ENCODE results near the gene FRA10AC1. TPM values are rescaled to one million over a fixed set of nuclear protein-coding genes. Genes with fewer than 3 reads are reported as not detected.

The FRA10AC1 gene
- total RNA-seq, 1 donor from 2014 or later = 21.9 TPM

DNA sequence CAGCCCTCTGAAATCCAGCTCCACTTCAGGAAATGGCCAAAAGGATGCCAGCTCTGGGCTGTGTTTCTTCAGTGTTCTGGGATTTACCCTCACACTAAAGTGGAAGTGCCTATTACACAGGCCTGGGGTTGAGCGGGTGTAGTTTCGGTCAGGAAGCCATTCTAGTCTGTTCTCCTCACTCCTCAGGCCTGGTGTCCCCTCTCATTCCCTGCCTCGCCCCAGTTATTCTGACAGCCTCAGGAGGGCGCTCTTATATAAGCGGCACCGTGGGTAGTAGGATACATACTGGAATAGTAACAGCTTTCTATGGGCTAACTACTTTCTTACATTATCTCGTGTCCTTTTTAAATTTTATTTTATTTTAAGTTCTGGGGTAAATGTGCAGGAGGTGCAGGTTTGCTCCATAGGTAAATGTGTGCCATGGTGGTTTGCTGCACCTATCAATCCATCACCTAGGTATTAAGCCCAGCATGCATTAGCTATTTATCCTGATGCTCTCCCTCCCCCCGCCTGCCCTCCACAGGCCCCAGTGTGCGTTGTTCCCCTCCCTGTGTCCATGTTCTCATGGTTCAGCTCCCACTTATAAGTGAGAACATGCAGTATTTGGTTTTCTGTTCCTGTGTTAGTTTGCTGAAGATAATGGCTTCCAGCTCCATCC, 43.1 kb upstream of the FRA10AC1 start:
- no peak for DNase-seq (ENCODE audit: low spot score, unreplicated experiment)
- TF ChIP-seq, protein P1, sequence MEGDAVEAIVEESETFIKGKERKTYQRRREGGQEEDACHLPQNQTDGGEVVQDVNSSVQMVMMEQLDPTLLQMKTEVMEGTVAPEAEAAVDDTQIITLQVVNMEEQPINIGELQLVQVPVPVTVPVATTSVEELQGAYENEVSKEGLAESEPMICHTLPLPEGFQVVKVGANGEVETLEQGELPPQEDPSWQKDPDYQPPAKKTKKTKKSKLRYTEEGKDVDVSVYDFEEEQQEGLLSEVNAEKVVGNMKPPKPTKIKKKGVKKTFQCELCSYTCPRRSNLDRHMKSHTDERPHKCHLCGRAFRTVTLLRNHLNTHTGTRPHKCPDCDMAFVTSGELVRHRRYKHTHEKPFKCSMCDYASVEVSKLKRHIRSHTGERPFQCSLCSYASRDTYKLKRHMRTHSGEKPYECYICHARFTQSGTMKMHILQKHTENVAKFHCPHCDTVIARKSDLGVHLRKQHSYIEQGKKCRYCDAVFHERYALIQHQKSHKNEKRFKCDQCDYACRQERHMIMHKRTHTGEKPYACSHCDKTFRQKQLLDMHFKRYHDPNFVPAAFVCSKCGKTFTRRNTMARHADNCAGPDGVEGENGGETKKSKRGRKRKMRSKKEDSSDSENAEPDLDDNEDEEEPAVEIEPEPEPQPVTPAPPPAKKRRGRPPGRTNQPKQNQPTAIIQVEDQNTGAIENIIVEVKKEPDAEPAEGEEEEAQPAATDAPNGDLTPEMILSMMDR (IDR thresholded peaks at IDR 0.05; ENCODE audit: unreplicated experiment) = peak; percentile 44
- Mint-ChIP-seq H3K4me3 (ENCODE audit: low read depth) (no peak overlapping the region), H3K4me1 (ENCODE audit: low read depth) (no peaks in the 10 kb centered on the region), H3K36me3 (ENCODE audit: insufficient read depth) (no peaks in the 10 kb centered on the region), H3K27me3 (peaks cover 3% of the 10 kb centered on the region), H3K27ac (peak overlapping the region; percentile 69), H3K9me3 (ENCODE audit: low read depth) (no peaks in the 10 kb centered on the region)

DNA sequence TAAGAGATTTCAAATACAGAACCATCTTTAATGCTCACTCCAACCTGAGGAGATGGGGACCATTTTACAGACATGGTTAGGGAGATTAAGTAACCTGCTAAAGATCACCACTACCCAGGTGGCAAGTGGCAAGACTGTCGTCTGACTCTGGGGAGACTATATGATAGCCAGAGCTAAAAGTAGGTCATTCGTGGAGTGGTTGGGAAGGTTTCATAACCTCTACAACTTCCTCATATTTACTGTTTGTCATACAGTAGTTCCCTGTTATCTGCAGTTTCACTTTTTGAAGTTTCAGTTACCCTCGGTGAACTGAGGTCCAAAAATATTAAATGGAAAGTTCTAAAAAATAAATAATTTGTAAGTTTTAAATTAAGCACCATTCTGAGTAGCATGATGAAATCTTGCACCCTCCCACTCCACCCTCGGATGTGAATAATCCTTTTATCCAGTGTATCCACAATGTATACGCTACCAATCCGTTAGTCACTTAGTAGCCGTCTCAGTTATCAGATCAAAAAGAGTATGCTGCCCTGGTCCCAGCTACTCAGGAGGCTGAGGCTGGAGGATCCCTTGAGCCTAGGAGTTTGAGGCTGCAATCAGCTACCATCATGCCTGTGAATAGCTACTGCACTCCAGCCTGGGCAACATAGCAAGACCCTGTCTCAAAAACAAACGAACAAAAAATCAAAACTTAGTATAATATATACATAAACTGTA, 40.4 kb upstream of the FRA10AC1 start:
- Mint-ChIP-seq H3K9me3 (ENCODE audit: low read depth) (no peaks in the 10 kb centered on the region), H3K4me1 (ENCODE audit: low read depth) (no peaks in the 10 kb centered on the region), H3K27me3 (no peaks in the 10 kb centered on the region), H3K4me3 (ENCODE audit: low read depth) (no peak overlapping the region), H3K27ac (no peak overlapping the region), H3K36me3 (ENCODE audit: insufficient read depth) (no peaks in the 10 kb centered on the region)
- no peak for DNase-seq (ENCODE audit: low spot score, unreplicated experiment)
- TF ChIP-seq, protein P1 (IDR thresholded peaks at IDR 0.05; ENCODE audit: unreplicated experiment) = no peak

DNA sequence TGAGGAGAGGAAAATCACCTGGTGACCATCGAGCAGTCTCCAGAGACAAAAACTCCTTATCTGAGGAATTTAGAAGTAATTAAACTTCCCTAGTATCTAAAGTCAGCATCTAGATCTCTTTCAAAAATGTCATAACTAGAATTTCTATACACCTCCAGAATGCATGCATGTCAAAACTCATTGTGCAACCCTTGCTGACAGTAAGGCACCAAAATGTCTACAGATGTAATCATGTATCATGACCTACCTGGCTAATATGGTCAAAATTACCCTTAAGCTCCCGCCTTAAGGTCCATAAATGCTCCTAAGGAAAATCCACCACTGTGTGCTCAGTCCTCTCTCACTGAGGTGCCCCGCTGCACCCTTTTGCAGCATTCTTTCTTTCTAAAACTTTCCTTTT, 39.0 kb upstream of the FRA10AC1 start:
- TF ChIP-seq, protein P1 (IDR thresholded peaks at IDR 0.05; ENCODE audit: unreplicated experiment) = no peak
- H3K4me1 Mint-ChIP-seq (ENCODE audit: low read depth) = no peaks in the 10 kb centered on the region
- H3K27ac Mint-ChIP-seq = no peak overlapping the region

DNA sequence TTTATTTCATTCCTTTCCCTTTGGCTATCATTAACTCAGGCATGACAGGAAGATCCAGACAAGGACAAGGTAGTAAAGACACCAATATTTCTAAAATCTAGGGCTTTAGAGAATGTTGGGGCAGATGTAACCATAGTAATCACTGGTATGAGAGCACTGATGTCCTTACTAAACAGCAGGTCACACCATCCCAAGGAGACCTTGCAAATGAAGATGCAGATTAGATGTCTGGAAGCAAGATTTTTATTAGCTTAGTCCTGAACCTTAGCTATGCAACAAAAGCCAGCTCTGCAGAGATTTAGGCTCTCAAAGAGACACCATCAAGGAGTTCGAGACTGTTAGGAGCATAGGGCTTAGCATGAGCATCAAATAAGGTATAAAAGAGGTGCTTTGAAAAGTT, 23.6 kb upstream of the FRA10AC1 start:
- Mint-ChIP-seq H3K4me1 (ENCODE audit: low read depth) (no peaks in the 10 kb centered on the region), H3K27me3 (peaks cover 20% of the 10 kb centered on the region), H3K9me3 (ENCODE audit: low read depth) (no peaks in the 10 kb centered on the region), H3K4me3 (ENCODE audit: low read depth) (no peak overlapping the region), H3K27ac (no peak overlapping the region), H3K36me3 (ENCODE audit: insufficient read depth) (no peaks in the 10 kb centered on the region)
- no peak for DNase-seq (ENCODE audit: low spot score, unreplicated experiment)
- TF ChIP-seq, protein P1 (IDR thresholded peaks at IDR 0.05; ENCODE audit: unreplicated experiment) = no peak

More for the DNA sequence above, 39.0 kb upstream of the FRA10AC1 start:
- no peak overlapping the region for H3K4me3 Mint-ChIP-seq (ENCODE audit: low read depth)
- no peaks in the 10 kb centered on the region for H3K9me3 Mint-ChIP-seq (ENCODE audit: low read depth)
- H3K36me3 Mint-ChIP-seq (ENCODE audit: insufficient read depth) = no peaks in the 10 kb centered on the region
- no peak for DNase-seq (ENCODE audit: low spot score, unreplicated experiment)
- H3K27me3 Mint-ChIP-seq = no peaks in the 10 kb centered on the region

DNA sequence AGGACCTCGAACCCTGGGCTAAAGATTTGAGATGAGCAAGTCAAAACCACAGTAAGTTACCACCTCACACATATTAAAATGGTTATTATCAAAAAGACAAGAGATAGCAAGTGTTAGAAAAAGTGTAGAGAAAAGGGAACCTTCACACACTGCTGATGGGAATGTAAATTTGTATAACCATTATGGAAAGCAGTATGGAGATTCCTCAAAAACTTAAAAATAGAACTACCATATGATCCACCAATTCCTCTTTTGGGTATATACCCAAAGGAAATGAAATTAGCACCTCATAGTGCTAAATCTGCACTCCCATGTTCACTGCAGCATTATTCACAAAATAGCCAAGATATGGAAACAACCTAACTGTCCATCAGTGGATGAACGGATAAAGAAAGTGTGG, 20.8 kb upstream of the FRA10AC1 start:
- Mint-ChIP-seq H3K4me3 (ENCODE audit: low read depth) (no peak overlapping the region), H3K27me3 (peaks cover 31% of the 10 kb centered on the region), H3K4me1 (ENCODE audit: low read depth) (no peaks in the 10 kb centered on the region), H3K27ac (no peak overlapping the region), H3K36me3 (ENCODE audit: insufficient read depth) (no peaks in the 10 kb centered on the region), H3K9me3 (ENCODE audit: low read depth) (no peaks in the 10 kb centered on the region)
- no peak for DNase-seq (ENCODE audit: low spot score, unreplicated experiment)
- TF ChIP-seq, protein P1 (IDR thresholded peaks at IDR 0.05; ENCODE audit: unreplicated experiment) = no peak
